ENCODE data around the gene BCAS3.
"Not testable (repeated sequence)": the region's sequence is repeated elsewhere in the genome, so short reads cannot be mapped to it uniquely, and the experiment has no call there.

The BCAS3 gene

GRCh38 chr17:61237275-61237674, 559.6 kb downstream of the BCAS3 start:
- no peak for DNase-seq

GRCh38 chr17:61238455-61238933, 560.8 kb downstream of the BCAS3 start:
- no peak for DNase-seq

GRCh38 chr17:61239327-61239726, 561.7 kb downstream of the BCAS3 start:
- DNase-seq, result no peak

GRCh38 chr17:61239953-61240352, 562.3 kb downstream of the BCAS3 start:
- DNase-seq, result no peak

- no peak for DNase-seq
Measured at GRCh38 chr17:61240851-61241468, 563.3 kb downstream of the BCAS3 start.

- not testable (repeated sequence) for DNase-seq
Measured at GRCh38 chr17:61244988-61245387, 567.3 kb downstream of the BCAS3 start.

GRCh38 chr17:61245706-61246135, 568.1 kb downstream of the BCAS3 start:
- no peak for DNase-seq

- no peak for DNase-seq
Measured at GRCh38 chr17:61247439-61247838, 569.8 kb downstream of the BCAS3 start.

GRCh38 chr17:61248399-61248798, 570.7 kb downstream of the BCAS3 start:
- DNase-seq, result no peak

GRCh38 chr17:61249649-61250299, 572.1 kb downstream of the BCAS3 start:
- no peak for DNase-seq

GRCh38 chr17:61250335-61250890, 572.8 kb downstream of the BCAS3 start:
- DNase-seq, result no peak

- no peak for DNase-seq
Measured at GRCh38 chr17:61251939-61252865, 574.6 kb downstream of the BCAS3 start.

- no peak for DNase-seq
Measured at GRCh38 chr17:61253362-61253761, 575.7 kb downstream of the BCAS3 start.

- no peak for DNase-seq
Measured at GRCh38 chr17:61253937-61254574, 576.4 kb downstream of the BCAS3 start.

- DNase-seq, result no peak
Measured at GRCh38 chr17:61254904-61255303, 577.3 kb downstream of the BCAS3 start.

GRCh38 chr17:61255647-61256046, 578.0 kb downstream of the BCAS3 start:
- DNase-seq, result no peak

GRCh38 chr17:61259360-61259759, 581.7 kb downstream of the BCAS3 start:
- DNase-seq, result no peak

GRCh38 chr17:61260071-61260797, 582.6 kb downstream of the BCAS3 start:
- no peak for DNase-seq

GRCh38 chr17:61261001-61261637, 583.5 kb downstream of the BCAS3 start:
- DNase-seq, result no peak

- DNase-seq, result no peak
Measured at GRCh38 chr17:61265397-61265796, 587.7 kb downstream of the BCAS3 start.

- no peak for DNase-seq
Measured at GRCh38 chr17:61267847-61268246, 590.2 kb downstream of the BCAS3 start.

Measured in activated CD8-positive, alpha-beta memory T cell treated with anti-CD3 and anti-CD28 coated beads, Interleukin-2, amount 50 U/mL, for 48 hours (primary cell).